IgD-negative memory B cell (primary cell): Measurements from ENCODE around the gene TMOD1. TPM values are rescaled to one million over a fixed set of nuclear protein-coding genes. Genes with fewer than 3 reads are reported as not detected.

Source experiments
- H3K27ac Mint-ChIP-seq, 3 donors: one replicate each; pipeline ENCODE4 v1.8.0; 2020 to 2022; ENCODE audit warnings: mild to moderate bottlenecking in 3 of 3, mixed read lengths in 3 of 3, moderate library complexity in 1 of 3
- H3K27me3 Mint-ChIP-seq: one replicate; pipeline ENCODE4 v1.8.0; 2021; ENCODE audit warnings: mixed read lengths
- H3K36me3 Mint-ChIP-seq: one replicate; pipeline ENCODE4 v1.8.0; 2020; ENCODE audit warnings: mild to moderate bottlenecking, mixed read lengths
- H3K4me1 Mint-ChIP-seq, 3 donors: one replicate each; pipeline ENCODE4 v1.8.0; 2020 to 2022; ENCODE audit warnings: mixed read lengths in 3 of 3, mild to moderate bottlenecking in 1 of 3
- H3K4me3 Mint-ChIP-seq, 4 donors: one replicate each; pipeline ENCODE4 v1.8.0; 2020 to 2022; ENCODE audit warnings: mild to moderate bottlenecking in 4 of 4, mixed read lengths in 4 of 4, moderate library complexity in 3 of 4
- H3K9me3 Mint-ChIP-seq, 3 donors: one replicate each; pipeline ENCODE4 v1.8.0; 2020 to 2021; ENCODE audit warnings: mixed read lengths in 3 of 3, mild to moderate bottlenecking in 1 of 3
- polyA plus RNA-seq: library from polyadenylated mRNA; unstranded; fragments of 300-500 nt; fragmentation: Illumina TruSeq; gene quantifications from one replicate; pipeline ENCODE4 v1.2.3, GENCODE V29; 2021

The TMOD1 gene
- polyA plus RNA-seq, 1 donor from 2014 or later: 2.8 TPM

- H3K4me3 Mint-ChIP-seq: no peak overlapping the region
- H3K27me3 Mint-ChIP-seq: no peaks in the 10 kb centered on the region
- no peak overlapping the region for H3K27ac Mint-ChIP-seq
- H3K36me3 Mint-ChIP-seq: no peaks in the 10 kb centered on the region
- H3K4me1 Mint-ChIP-seq: no peaks in the 10 kb centered on the region
- H3K9me3 Mint-ChIP-seq: no peaks in the 10 kb centered on the region
Observed at GRCh38 chr9:97535771-97536170, 34.3 kb downstream of the TMOD1 start.

- Mint-ChIP-seq H3K36me3 (no peaks in the 10 kb centered on the region), H3K4me3 (no peak overlapping the region), H3K4me1 (no peaks in the 10 kb centered on the region), H3K27me3 (no peaks in the 10 kb centered on the region), H3K9me3 (no peaks in the 10 kb centered on the region), H3K27ac (no peak overlapping the region)
Observed at GRCh38 chr9:97536480-97536879, 35.0 kb downstream of the TMOD1 start.

GRCh38 chr9:97543561-97543960 lies 42.1 kb downstream of the TMOD1 start:
- Mint-ChIP-seq H3K4me3 (no peak overlapping the region), H3K4me1 (no peaks in the 10 kb centered on the region), H3K27me3 (peaks cover 2% of the 10 kb centered on the region), H3K27ac (no peak overlapping the region), H3K9me3 (no peaks in the 10 kb centered on the region), H3K36me3 (peaks cover 3% of the 10 kb centered on the region)

- Mint-ChIP-seq H3K9me3 (peaks cover 0 to 2% (median 0%) of the 10 kb centered on the region in 3 donors), H3K27ac (no peak overlapping the region), H3K4me1 (no peaks in the 10 kb centered on the region), H3K27me3 (peaks cover 2% of the 10 kb centered on the region), H3K36me3 (peaks cover 6% of the 10 kb centered on the region), H3K4me3 (no peak overlapping the region)
Observed at GRCh38 chr9:97545486-97545885, 44.0 kb downstream of the TMOD1 start.

GRCh38 chr9:97547098-97547829 lies 45.8 kb downstream of the TMOD1 start:
- H3K4me3 Mint-ChIP-seq: no peak overlapping the region
- H3K9me3 Mint-ChIP-seq: peaks cover 0 to 2% (median 0%) of the 10 kb centered on the region in 3 donors
- H3K36me3 Mint-ChIP-seq: peaks cover 8% of the 10 kb centered on the region
- peaks cover 5% of the 10 kb centered on the region for H3K27me3 Mint-ChIP-seq
- H3K27ac Mint-ChIP-seq: no peak overlapping the region
- no peaks in the 10 kb centered on the region for H3K4me1 Mint-ChIP-seq

- Mint-ChIP-seq H3K27ac (no peak overlapping the region), H3K9me3 (peaks cover 0 to 2% (median 0%) of the 10 kb centered on the region in 3 donors)
Observed at GRCh38 chr9:97548379-97548778, 46.9 kb downstream of the TMOD1 start.

GRCh38 chr9:97548819-97549540 lies 47.5 kb downstream of the TMOD1 start:
- Mint-ChIP-seq H3K27ac (no peak overlapping the region), H3K36me3 (peaks cover 8% of the 10 kb centered on the region), H3K4me3 (no peak overlapping the region), H3K27me3 (peaks cover 11% of the 10 kb centered on the region), H3K4me1 (no peaks in the 10 kb centered on the region), H3K9me3 (peaks cover 0 to 2% (median 0%) of the 10 kb centered on the region in 3 donors)

More at GRCh38 chr9:97548379-97548778, 46.9 kb downstream of the TMOD1 start:
- Mint-ChIP-seq H3K36me3 (peaks cover 8% of the 10 kb centered on the region), H3K27me3 (peaks cover 8% of the 10 kb centered on the region), H3K4me3 (peak overlapping the region in 1 of 4 donors; percentile 35), H3K4me1 (no peaks in the 10 kb centered on the region)

GRCh38 chr9:97550386-97550785 lies 48.9 kb downstream of the TMOD1 start:
- no peak overlapping the region for H3K4me3 Mint-ChIP-seq
- H3K9me3 Mint-ChIP-seq: peaks cover 0 to 4% (median 0%) of the 10 kb centered on the region in 3 donors
- H3K27me3 Mint-ChIP-seq: peaks cover 13% of the 10 kb centered on the region
- H3K4me1 Mint-ChIP-seq: no peaks in the 10 kb centered on the region
- H3K36me3 Mint-ChIP-seq: peaks cover 9% of the 10 kb centered on the region
- H3K27ac Mint-ChIP-seq: no peak overlapping the region

GRCh38 chr9:97551308-97551707 lies 49.8 kb downstream of the TMOD1 start:
- no peaks in the 10 kb centered on the region for H3K4me1 Mint-ChIP-seq
- H3K4me3 Mint-ChIP-seq: no peak overlapping the region
- peaks cover 9% of the 10 kb centered on the region for H3K36me3 Mint-ChIP-seq
- H3K9me3 Mint-ChIP-seq: peaks cover 0 to 4% (median 0%) of the 10 kb centered on the region in 3 donors
- H3K27ac Mint-ChIP-seq: no peak overlapping the region
- peaks cover 13% of the 10 kb centered on the region for H3K27me3 Mint-ChIP-seq

GRCh38 chr9:97553141-97553540 lies 51.7 kb downstream of the TMOD1 start:
- no peak overlapping the region for H3K27ac Mint-ChIP-seq

GRCh38 chr9:97553841-97554240 lies 52.4 kb downstream of the TMOD1 start:
- H3K27ac Mint-ChIP-seq: no peak overlapping the region
- H3K4me1 Mint-ChIP-seq: peaks cover 2 to 4% (median 3%) of the 10 kb centered on the region in 3 donors
- no peak overlapping the region for H3K4me3 Mint-ChIP-seq
- H3K9me3 Mint-ChIP-seq: peaks cover 0 to 4% (median 0%) of the 10 kb centered on the region in 3 donors
- H3K27me3 Mint-ChIP-seq: peaks cover 12% of the 10 kb centered on the region
- H3K36me3 Mint-ChIP-seq: peaks cover 6% of the 10 kb centered on the region

More at GRCh38 chr9:97553141-97553540, 51.7 kb downstream of the TMOD1 start:
- Mint-ChIP-seq H3K27me3 (peaks cover 12% of the 10 kb centered on the region), H3K4me3 (no peak overlapping the region), H3K4me1 (peaks cover 2 to 3% (median 2%) of the 10 kb centered on the region in 3 donors), H3K9me3 (peaks cover 0 to 4% (median 0%) of the 10 kb centered on the region in 3 donors), H3K36me3 (peaks cover 6% of the 10 kb centered on the region)

GRCh38 chr9:97554566-97555075 lies 53.2 kb downstream of the TMOD1 start:
- H3K4me1 Mint-ChIP-seq: peaks cover 2 to 5% (median 4%) of the 10 kb centered on the region in 3 donors
- peaks cover 0 to 2% (median 0%) of the 10 kb centered on the region in 3 donors for H3K9me3 Mint-ChIP-seq
- peaks cover 6% of the 10 kb centered on the region for H3K36me3 Mint-ChIP-seq
- H3K27ac Mint-ChIP-seq: no peak overlapping the region
- H3K27me3 Mint-ChIP-seq: peaks cover 12% of the 10 kb centered on the region
- no peak overlapping the region for H3K4me3 Mint-ChIP-seq

- Mint-ChIP-seq H3K27ac (no peak overlapping the region), H3K4me1 (peaks cover 2 to 5% (median 4%) of the 10 kb centered on the region in 3 donors), H3K9me3 (peaks cover 0 to 2% (median 0%) of the 10 kb centered on the region in 3 donors), H3K4me3 (no peak overlapping the region), H3K27me3 (peaks cover 12% of the 10 kb centered on the region), H3K36me3 (peaks cover 3% of the 10 kb centered on the region)
Observed at GRCh38 chr9:97555164-97555563, 53.7 kb downstream of the TMOD1 start.

- Mint-ChIP-seq H3K27ac (no peak overlapping the region), H3K27me3 (peaks cover 12% of the 10 kb centered on the region), H3K9me3 (peaks cover 0 to 2% (median 0%) of the 10 kb centered on the region in 3 donors), H3K36me3 (peaks cover 1% of the 10 kb centered on the region), H3K4me1 (peaks cover 2 to 5% (median 4%) of the 10 kb centered on the region in 3 donors), H3K4me3 (no peak overlapping the region)
Observed at GRCh38 chr9:97556036-97556720, 54.7 kb downstream of the TMOD1 start.
